Measurements from ENCODE around the gene CEP112. TPM values are rescaled to one million over a fixed set of nuclear protein-coding genes. Genes with fewer than 3 reads are reported as not detected.

CEP112 gene
- total and polyA plus RNA-seq, 2 of the 4 experiments (the other 2 are of a cell fraction) = 2.5 to 5.6 TPM

DNA sequence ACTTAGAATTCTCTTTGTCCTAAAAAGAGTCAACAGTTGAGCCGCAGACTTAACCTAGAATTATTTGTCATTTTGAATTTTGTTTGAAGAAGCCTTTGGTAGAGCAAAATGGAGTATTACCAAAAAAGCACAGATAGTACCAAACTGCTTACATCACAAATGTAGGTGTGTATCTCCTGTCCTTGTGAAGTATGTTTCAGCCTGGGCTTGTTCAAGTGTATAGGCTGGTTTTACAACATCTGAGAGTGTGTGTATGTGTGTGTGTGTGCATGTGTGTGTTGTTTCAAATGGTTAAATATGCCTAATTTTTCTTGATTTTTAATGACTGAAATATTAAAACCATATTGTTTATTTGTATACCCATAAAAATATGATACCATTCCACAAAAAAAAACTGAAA lies 441.8 kb downstream of the CEP112 start:
- peaks cover 2% of the 10 kb centered on the region; the same call in 1 of the 2 replicates for H3K4me1 ChIP-seq (ENCODE audit: control insufficient read depth, insufficient read depth, low read length)

More for the DNA sequence above, 441.8 kb downstream of the CEP112 start:
- DNase-seq (no peak), ATAC-seq (ENCODE audit: low read depth) (no peak)
- Histone ChIP-seq H2BK15ac (ENCODE audit: low read depth, low read length) (no peak overlapping the region), H2AK9ac (replicated peaks; ENCODE audit: low read depth, low read length, poor library complexity) (no peak overlapping the region), H4K91ac (ENCODE audit: insufficient read depth, low read depth, low read length) (no peak overlapping the region), H4K20me1 (ENCODE audit: insufficient read depth, low read length) (no peaks in the 10 kb centered on the region), H3K14ac (replicated peaks; ENCODE audit: low read depth, low read length) (no peak overlapping the region), H3K9ac (ENCODE audit: low read depth, low read length) (no peak overlapping the region), H3K27ac (ENCODE audit: insufficient read depth, low read length) (no peak overlapping the region), H2AFZ (replicated peaks; ENCODE audit: low read length, poor library complexity) (no peak overlapping the region), H4K8ac (ENCODE audit: low read depth in 2 of 2, low read length in 2 of 2) (no peak overlapping the region), H3K4ac (ENCODE audit: low read depth, low read length) (no peak overlapping the region), H3K56ac (ENCODE audit: extremely low read depth, insufficient read depth, low read length) (no peak overlapping the region), H2BK20ac (ENCODE audit: low read depth, low read length) (no peak overlapping the region), H3K4me3 (ENCODE audit: insufficient read depth, low read depth, low read length) (no peak overlapping the region), H3K9me3 (ENCODE audit: control insufficient read depth, insufficient read depth, low read length) (no peaks in the 10 kb centered on the region), H3K23ac (ENCODE audit: low read depth, low read length) (no peak overlapping the region), H3K4me2 (ENCODE audit: low read depth, low read length) (no peak overlapping the region), H3K79me1 (ENCODE audit: low read depth in 1 of 2, low read length in 2 of 2) (no peaks in the 10 kb centered on the region), H3K18ac (ENCODE audit: low read depth, low read length) (no peak overlapping the region), H3K27me3 (ENCODE audit: control insufficient read depth, insufficient read depth, low read length) (peaks cover 3% of the 10 kb centered on the region), H3K36me3 (ENCODE audit: control insufficient read depth, insufficient read depth, low read length) (no peaks in the 10 kb centered on the region), H2AK5ac (ENCODE audit: low read depth, low read length) (no peak overlapping the region), H4K5ac (ENCODE audit: low read depth, low read length) (no peak overlapping the region), H3K9me1 (ENCODE audit: insufficient read depth, low read length) (no peaks in the 10 kb centered on the region), H2BK120ac (ENCODE audit: low read depth, low read length) (no peak overlapping the region), H2BK5ac (ENCODE audit: low read depth, low read length, poor library complexity, severe bottlenecking) (no peak overlapping the region)
- TF ChIP-seq, protein P1, sequence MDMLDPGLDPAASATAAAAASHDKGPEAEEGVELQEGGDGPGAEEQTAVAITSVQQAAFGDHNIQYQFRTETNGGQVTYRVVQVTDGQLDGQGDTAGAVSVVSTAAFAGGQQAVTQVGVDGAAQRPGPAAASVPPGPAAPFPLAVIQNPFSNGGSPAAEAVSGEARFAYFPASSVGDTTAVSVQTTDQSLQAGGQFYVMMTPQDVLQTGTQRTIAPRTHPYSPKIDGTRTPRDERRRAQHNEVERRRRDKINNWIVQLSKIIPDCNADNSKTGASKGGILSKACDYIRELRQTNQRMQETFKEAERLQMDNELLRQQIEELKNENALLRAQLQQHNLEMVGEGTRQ (IDR thresholded peaks at IDR 0.05; ENCODE audit: low read depth, low read length) = no peak
- no peak for TF ChIP-seq MAZ (IDR thresholded peaks at IDR 0.05; ENCODE audit: borderline replicate concordance, low read depth, low read length)
- no peak for TF ChIP-seq NFE2L2 (IDR thresholded peaks at IDR 0.05; ENCODE audit: low read depth, low read length)
- TF ChIP-seq SMC3 (IDR thresholded peaks at IDR 0.05; ENCODE audit: low read depth, low read length) = no peak
- intact Hi-C loops (cut with micrococcal nuclease) = loop anchor here (10.0 kb wide), 1 partner anchor 1095 kb away; no protein-coding TSS in a partner anchor
- CTCF ChIA-PET = no interaction called here
- no TSS peak for BruUV-seq (replicated peaks)
- no CpG with 5 or more reads among the region's 1 CpG for WGBS, 2 experiments (ENCODE audit: extremely low coverage in 2 of 2, insufficient read length in 1 of 2)
- in situ Hi-C loops (cut with MboI; ENCODE audit: low sequenced_read_pairs) = no loop called here
- POLR2A ChIA-PET (ENCODE audit: unreplicated experiment) = interaction anchor here (0.7 kb wide), 1 partner anchor 193 kb away, joined by 3 read pairs; no protein-coding TSS in a partner anchor
- dilution Hi-C loops (cut with HindIII; ENCODE audit: low sequenced_read_pairs, unreplicated experiment) = no loop called here

Measured in IMR-90 (cell line).